ENCODE data around the gene ACSS1.

DNA sequence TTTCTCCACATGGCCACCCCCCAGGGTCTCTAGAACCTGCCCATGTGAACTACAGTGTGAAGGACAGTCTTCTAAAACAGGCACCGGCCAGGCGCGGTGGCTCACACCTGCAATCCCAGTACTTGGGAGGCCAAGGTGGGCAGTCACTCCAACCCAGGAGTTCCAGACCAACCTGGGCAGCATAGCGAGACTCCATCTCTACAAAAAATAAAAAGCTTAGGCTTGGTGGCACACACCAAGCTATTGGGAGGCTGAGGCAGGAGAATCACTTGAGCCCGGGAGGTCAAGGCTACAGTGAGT lies 13.7 kb downstream of the ACSS1 start:
- TF ChIP-seq POLR2A (IDR thresholded peaks at IDR 0.05) = no peak
- TF ChIP-seq, protein P1, sequence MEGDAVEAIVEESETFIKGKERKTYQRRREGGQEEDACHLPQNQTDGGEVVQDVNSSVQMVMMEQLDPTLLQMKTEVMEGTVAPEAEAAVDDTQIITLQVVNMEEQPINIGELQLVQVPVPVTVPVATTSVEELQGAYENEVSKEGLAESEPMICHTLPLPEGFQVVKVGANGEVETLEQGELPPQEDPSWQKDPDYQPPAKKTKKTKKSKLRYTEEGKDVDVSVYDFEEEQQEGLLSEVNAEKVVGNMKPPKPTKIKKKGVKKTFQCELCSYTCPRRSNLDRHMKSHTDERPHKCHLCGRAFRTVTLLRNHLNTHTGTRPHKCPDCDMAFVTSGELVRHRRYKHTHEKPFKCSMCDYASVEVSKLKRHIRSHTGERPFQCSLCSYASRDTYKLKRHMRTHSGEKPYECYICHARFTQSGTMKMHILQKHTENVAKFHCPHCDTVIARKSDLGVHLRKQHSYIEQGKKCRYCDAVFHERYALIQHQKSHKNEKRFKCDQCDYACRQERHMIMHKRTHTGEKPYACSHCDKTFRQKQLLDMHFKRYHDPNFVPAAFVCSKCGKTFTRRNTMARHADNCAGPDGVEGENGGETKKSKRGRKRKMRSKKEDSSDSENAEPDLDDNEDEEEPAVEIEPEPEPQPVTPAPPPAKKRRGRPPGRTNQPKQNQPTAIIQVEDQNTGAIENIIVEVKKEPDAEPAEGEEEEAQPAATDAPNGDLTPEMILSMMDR (IDR thresholded peaks at IDR 0.05) = no peak
- TF ChIP-seq POLR2AphosphoS5 (IDR thresholded peaks at IDR 0.05) = no peak

Data from upper lobe of left lung (tissue), 4 donors.